HG03108 (cell line): ENCODE data around the gene RIC3.
"Not testable (repeated sequence)": the region's sequence is repeated elsewhere in the genome, so short reads cannot be mapped to it uniquely, and the experiment has no call there.

ENCODE experiments used
- ATAC-seq: cut with Tn5 transposase; IDR thresholded peaks from one replicate; pipeline ENCODE4 v1.9.1; 2021; ENCODE audit warnings: moderate library complexity; ENCODE audit not compliant: unreplicated experiment

Gene RIC3

GRCh38 chr11:8192016-8192895, 23.4 kb upstream of the RIC3 start:
- no peak for ATAC-seq

- ATAC-seq: no peak
These were observed 21.6 kb upstream of the RIC3 start for GRCh38 chr11:8190431-8190830.

- no peak for ATAC-seq
These were observed 17.6 kb upstream of the RIC3 start for GRCh38 chr11:8186429-8186828.

GRCh38 chr11:8183111-8183510, 14.3 kb upstream of the RIC3 start:
- ATAC-seq: no peak

- ATAC-seq: no peak
These were observed 11.6 kb upstream of the RIC3 start for GRCh38 chr11:8180469-8180868.

- ATAC-seq: no peak
These were observed 9.5 kb upstream of the RIC3 start for GRCh38 chr11:8178297-8178696.

- no peak for ATAC-seq
These were observed 8.3 kb upstream of the RIC3 start for GRCh38 chr11:8177136-8177535.

GRCh38 chr11:8167796-8168195, 1.0 kb downstream of the RIC3 start:
- no peak for ATAC-seq

GRCh38 chr11:8164746-8165145, 4.1 kb downstream of the RIC3 start:
- ATAC-seq: no peak

GRCh38 chr11:8161627-8162304, 7.1 kb downstream of the RIC3 start:
- ATAC-seq: not testable (repeated sequence)

GRCh38 chr11:8156877-8157276, 11.9 kb downstream of the RIC3 start:
- ATAC-seq: no peak

- no peak for ATAC-seq
These were observed 19.1 kb downstream of the RIC3 start for GRCh38 chr11:8149726-8150125.

GRCh38 chr11:8138526-8138925, 30.3 kb downstream of the RIC3 start:
- no peak for ATAC-seq

- ATAC-seq: no peak
These were observed 41.4 kb downstream of the RIC3 start for GRCh38 chr11:8127447-8127846.

GRCh38 chr11:8126649-8127289, 42.1 kb downstream of the RIC3 start:
- no peak for ATAC-seq

GRCh38 chr11:8122173-8122764, 46.6 kb downstream of the RIC3 start:
- ATAC-seq: no peak

- ATAC-seq: no peak
These were observed 57.2 kb downstream of the RIC3 start for GRCh38 chr11:8111636-8112035.

- ATAC-seq: no peak
These were observed 58.4 kb downstream of the RIC3 start for GRCh38 chr11:8110396-8110795.

GRCh38 chr11:8109675-8110074, 59.1 kb downstream of the RIC3 start:
- no peak for ATAC-seq

- ATAC-seq: no peak
These were observed 60.4 kb downstream of the RIC3 start for GRCh38 chr11:8108421-8108820.

GRCh38 chr11:8107642-8108041, 61.2 kb downstream of the RIC3 start:
- ATAC-seq: no peak
